ENCODE results near the gene BMF.

The BMF gene

GRCh38 chr15:40045572-40046217, 63.0 kb downstream of the BMF start:
- peak overlapping the region; percentile 29 for H3K4me3 ChIP-seq (ENCODE audit: low read length)
- no peaks in the 10 kb centered on the region for H3K27me3 ChIP-seq (ENCODE audit: control insufficient read depth, insufficient read depth, low read length)
- H3K9me3 ChIP-seq (ENCODE audit: control insufficient read depth, low read depth, low read length): no peaks in the 10 kb centered on the region
- H3K27ac ChIP-seq (ENCODE audit: low read length): no peak overlapping the region
- H3K4me1 ChIP-seq (ENCODE audit: control insufficient read depth, low read depth, low read length): peaks cover 12% of the 10 kb centered on the region
- H3K9ac ChIP-seq (ENCODE audit: low read length): no peak overlapping the region
- H3K36me3 ChIP-seq (ENCODE audit: control insufficient read depth, low read depth, low read length): no peaks in the 10 kb centered on the region

GRCh38 chr15:40044717-40045571, 63.7 kb downstream of the BMF start:
- Histone ChIP-seq H3K9ac (ENCODE audit: low read length) (no peak overlapping the region), H3K4me3 (ENCODE audit: low read length) (peak overlapping the region; percentile 29), H3K9me3 (ENCODE audit: control insufficient read depth, low read depth, low read length) (no peaks in the 10 kb centered on the region), H3K4me1 (ENCODE audit: control insufficient read depth, low read depth, low read length) (peaks cover 12% of the 10 kb centered on the region), H3K36me3 (ENCODE audit: control insufficient read depth, low read depth, low read length) (no peaks in the 10 kb centered on the region), H3K27ac (ENCODE audit: low read length) (no peak overlapping the region), H3K27me3 (ENCODE audit: control insufficient read depth, insufficient read depth, low read length) (no peaks in the 10 kb centered on the region)

GRCh38 chr15:40043927-40044716, 64.6 kb downstream of the BMF start:
- Histone ChIP-seq H3K27me3 (ENCODE audit: control insufficient read depth, insufficient read depth, low read length) (no peaks in the 10 kb centered on the region), H3K36me3 (ENCODE audit: control insufficient read depth, low read depth, low read length) (no peaks in the 10 kb centered on the region), H3K9ac (ENCODE audit: low read length) (no peak overlapping the region), H3K27ac (ENCODE audit: low read length) (no peak overlapping the region), H3K4me3 (ENCODE audit: low read length) (no peak overlapping the region), H3K9me3 (ENCODE audit: control insufficient read depth, low read depth, low read length) (no peaks in the 10 kb centered on the region), H3K4me1 (ENCODE audit: control insufficient read depth, low read depth, low read length) (peaks cover 12% of the 10 kb centered on the region)

- Histone ChIP-seq H3K4me3 (ENCODE audit: low read length) (no peak overlapping the region), H3K9ac (ENCODE audit: low read length) (no peak overlapping the region), H3K9me3 (ENCODE audit: control insufficient read depth, low read depth, low read length) (no peaks in the 10 kb centered on the region), H3K27me3 (ENCODE audit: control insufficient read depth, insufficient read depth, low read length) (no peaks in the 10 kb centered on the region), H3K27ac (ENCODE audit: low read length) (no peak overlapping the region), H3K36me3 (ENCODE audit: control insufficient read depth, low read depth, low read length) (no peaks in the 10 kb centered on the region), H3K4me1 (ENCODE audit: control insufficient read depth, low read depth, low read length) (peaks cover 14% of the 10 kb centered on the region)
Measured at GRCh38 chr15:40042791-40043320, 65.8 kb downstream of the BMF start.

- Histone ChIP-seq H3K27me3 (ENCODE audit: control insufficient read depth, insufficient read depth, low read length) (no peaks in the 10 kb centered on the region), H3K9ac (ENCODE audit: low read length) (no peak overlapping the region), H3K4me1 (ENCODE audit: control insufficient read depth, low read depth, low read length) (peaks cover 13% of the 10 kb centered on the region), H3K36me3 (ENCODE audit: control insufficient read depth, low read depth, low read length) (peaks cover 16% of the 10 kb centered on the region), H3K4me3 (ENCODE audit: low read length) (no peak overlapping the region), H3K27ac (ENCODE audit: low read length) (no peak overlapping the region), H3K9me3 (ENCODE audit: control insufficient read depth, low read depth, low read length) (no peaks in the 10 kb centered on the region)
Measured at GRCh38 chr15:40040770-40041169, 67.9 kb downstream of the BMF start.

- Histone ChIP-seq H3K4me1 (ENCODE audit: control insufficient read depth, low read depth, low read length) (peaks cover 8% of the 10 kb centered on the region), H3K27ac (ENCODE audit: low read length) (no peak overlapping the region), H3K9ac (ENCODE audit: low read length) (no peak overlapping the region)
Measured at GRCh38 chr15:40040293-40040635, 68.4 kb downstream of the BMF start.

GRCh38 chr15:40038638-40039543, 69.8 kb downstream of the BMF start, which contains the start of gene SRP14:
Gene SRP14, minus strand, starts transcription at chr15:40039181. Its CDS starts 65 bp downstream, at chr15:40039116.
- Histone ChIP-seq H3K36me3 (ENCODE audit: control insufficient read depth, low read depth, low read length) (peaks cover 35% of the 10 kb centered on the region), H3K27me3 (ENCODE audit: control insufficient read depth, insufficient read depth, low read length) (no peaks in the 10 kb centered on the region), H3K4me1 (ENCODE audit: control insufficient read depth, low read depth, low read length) (peaks cover 6% of the 10 kb centered on the region), H3K9ac (ENCODE audit: low read length) (peak within 1 kb of the TSS; percentile 93), H3K27ac (ENCODE audit: low read length) (peak within 1 kb of the TSS; percentile 49), H3K4me3 (ENCODE audit: low read length) (peak within 1 kb of the TSS; percentile 93), H3K9me3 (ENCODE audit: control insufficient read depth, low read depth, low read length) (no peaks in the 10 kb centered on the region)

More at GRCh38 chr15:40040293-40040635, 68.4 kb downstream of the BMF start:
- H3K27me3 ChIP-seq (ENCODE audit: control insufficient read depth, insufficient read depth, low read length): no peaks in the 10 kb centered on the region
- H3K4me3 ChIP-seq (ENCODE audit: low read length): no peak overlapping the region
- no peaks in the 10 kb centered on the region for H3K9me3 ChIP-seq (ENCODE audit: control insufficient read depth, low read depth, low read length)
- peaks cover 21% of the 10 kb centered on the region for H3K36me3 ChIP-seq (ENCODE audit: control insufficient read depth, low read depth, low read length)

- Histone ChIP-seq H3K4me3 (ENCODE audit: low read length) (peak overlapping the region; percentile 93), H3K9ac (ENCODE audit: low read length) (peak overlapping the region; percentile 93), H3K27me3 (ENCODE audit: control insufficient read depth, insufficient read depth, low read length) (no peaks in the 10 kb centered on the region), H3K36me3 (ENCODE audit: control insufficient read depth, low read depth, low read length) (peaks cover 40% of the 10 kb centered on the region), H3K9me3 (ENCODE audit: control insufficient read depth, low read depth, low read length) (no peaks in the 10 kb centered on the region), H3K27ac (ENCODE audit: low read length) (peak overlapping the region; percentile 41), H3K4me1 (ENCODE audit: control insufficient read depth, low read depth, low read length) (peaks cover 6% of the 10 kb centered on the region)
Measured at GRCh38 chr15:40038275-40038637, 70.4 kb downstream of the BMF start.

Data from iPS-18a (cell line).